K562 (cell line): ENCODE results near the gene NPR2. TPM values are rescaled to one million over a fixed set of nuclear protein-coding genes. Genes with fewer than 3 reads are reported as not detected.

Experiments used
- DMBX1 ChIP-seq: fragments of 250-450 bp; sonication (Bioruptor Pico); IDR thresholded peaks from 2 replicates; pipeline ENCODE4 v1.8.0; 2022; ENCODE audit warnings: inconsistent platforms, mild to moderate bottlenecking, moderate library complexity, borderline replicate concordance
- EGR1 ChIP-seq: fragments of 450-650 bp; conservative IDR thresholded peaks from 2 replicates; pipeline ENCODE4 v1.6.1; 2017; ENCODE audit warnings: mild to moderate bottlenecking
- EP400 ChIP-seq: fragments of 450-650 bp; IDR thresholded peaks from 2 replicates; pipeline ENCODE4 v1.6.1; 2017; ENCODE audit warnings: antibody characterized with exemption, mild to moderate bottlenecking, moderate library complexity
- NR2F6 ChIP-seq: fragments of 450-650 bp; formaldehyde crosslinking; IDR thresholded peaks from 2 replicates; pipeline ENCODE4 v1.4.0; 2020; ENCODE audit warnings: mild to moderate bottlenecking
- NRF1 ChIP-seq, 2 experiments: fragments of 450-650 bp; IDR thresholded peaks in 1 of 2; conservative IDR thresholded peaks in 1 of 2; 2 replicates each; pipeline ENCODE4 v1.6.1; 2014; ENCODE audit warnings: mild to moderate bottlenecking in 2 of 2
- PKNOX1 ChIP-seq: fragments of 450-650 bp; IDR thresholded peaks from 2 replicates; pipeline ENCODE4 v1.6.1; 2016
- POLR2G ChIP-seq: fragments of 200-400 bp; formaldehyde crosslinking; IDR thresholded peaks from 2 replicates; pipeline ENCODE4 v1.6.1; 2017; ENCODE audit warnings: low read depth, mild to moderate bottlenecking, antibody characterized with exemption, low read length, moderate library complexity
- RBBP5 ChIP-seq: fragments of 200-600 bp; sonication (generic); IDR thresholded peaks from 2 replicates; pipeline ENCODE4 v1.6.1; 2012; ENCODE audit warnings: borderline replicate concordance, mild to moderate bottlenecking, low read length, control low read depth, inconsistent platforms; ENCODE audit not compliant: insufficient read depth, poor library complexity, severe bottlenecking
- RBM25 ChIP-seq: fragments of 200-400 bp; formaldehyde crosslinking; IDR thresholded peaks from 2 replicates; pipeline ENCODE4 v1.6.1; 2018; ENCODE audit warnings: low read length, low read depth, moderate library complexity; ENCODE audit not compliant: severe bottlenecking
- SAFB2 ChIP-seq: fragments of 200-400 bp; formaldehyde crosslinking; IDR thresholded peaks from 2 replicates; pipeline ENCODE4 v1.6.1; 2018; ENCODE audit warnings: borderline replicate concordance, low read length, low read depth, moderate library complexity; ENCODE audit not compliant: severe bottlenecking
- SMAD3 ChIP-seq: fragments of 450-650 bp; formaldehyde crosslinking; conservative IDR thresholded peaks from 2 replicates; pipeline ENCODE4 v1.4.0; 2020; ENCODE audit warnings: mild to moderate bottlenecking
- TOE1 ChIP-seq, 2 experiments: fragments of 450-650 bp in 1 of 2; sonication (generic) in 1 of 2; formaldehyde crosslinking in 1 of 2; IDR thresholded peaks; 2 replicates each; pipeline versions ENCODE4 v1.7.1 to v1.8.0; 2016 to 2022; ENCODE audit warnings: borderline replicate concordance in 2 of 2, mild to moderate bottlenecking in 2 of 2, antibody characterized with exemption in 1 of 2, inconsistent platforms in 1 of 2, low read depth in 1 of 2, missing genetic modification reagents in 1 of 2, moderate library complexity in 1 of 2
- ZBTB8A ChIP-seq: fragments of 450-650 bp; IDR thresholded peaks from 2 replicates; pipeline ENCODE4 v1.6.1; 2018; ENCODE audit warnings: mild to moderate bottlenecking, moderate library complexity; ENCODE audit not compliant: partially characterized antibody
- ZFX ChIP-seq: sonication (generic); formaldehyde crosslinking; IDR thresholded peaks from 2 replicates; pipeline ENCODE4 v1.8.0; 2022; ENCODE audit warnings: mild to moderate bottlenecking, missing genetic modification reagents, moderate library complexity
- ZNF12 ChIP-seq: sonication (generic); formaldehyde crosslinking; IDR thresholded peaks from 2 replicates; pipeline ENCODE4 v1.4.0; 2020; ENCODE audit warnings: mild to moderate bottlenecking, missing genetic modification reagents
- ZNF512 ChIP-seq: IDR thresholded peaks from 2 replicates; pipeline ENCODE4 v1.6.1; 2016; ENCODE audit warnings: missing genetic modification characterization, missing compliant biosample characterization
- ZSCAN29 ChIP-seq: fragments of 450-650 bp; IDR thresholded peaks from 2 replicates; pipeline ENCODE4 v1.6.1; 2017
- polyA plus RNA-seq, 8 experiments: library from polyadenylated mRNA; depleted of rRNA in 4 of 8; stranded (reverse) in 5 of 8; unstranded in 3 of 8; fragments of >200 nt; fragmentation: Nextera tagmentation in 2 of 8; fragmentation: Illumina TruSeq in 1 of 8; extraction: Ambion mirVana in 2 of 8; extraction: Trizol in 1 of 8; gene quantifications; 2 replicates each; pipeline versions ENCODE4 v1.2.1 to v1.2.3, GENCODE V29; 2011 to 2014; ENCODE audit warnings: inconsistent platforms in 1 of 8, missing spikeins in 1 of 8
- total RNA-seq, 7 experiments: library from RNA; depleted of rRNA in 6 of 7; stranded (reverse); fragments of >200 nt in 6 of 7; fragmentation: Illumina TruSeq in 2 of 7; extraction: Trizol in 2 of 7; gene quantifications; 2 replicates each; pipeline versions ENCODE4 v1.2.1 to v1.2.3, GENCODE V29; 2011 to 2021; ENCODE audit warnings: low replicate concordance in 1 of 7
- TF ChIP-seq, protein P1 (sequence below): fragments of 250-450 bp; sonication (Bioruptor Pico); IDR thresholded peaks from 2 replicates; pipeline ENCODE4 v1.5.0; 2021
- TF ChIP-seq, protein P2 (sequence below): sonication (generic); formaldehyde crosslinking; IDR thresholded peaks from 2 replicates; pipeline ENCODE4 v1.8.1; 2023; ENCODE audit warnings: missing genetic modification reagents, mild to moderate bottlenecking, borderline replicate concordance

The NPR2 gene
- total and polyA plus RNA-seq, 9 of the 15 experiments (the other 6 are each of a cell fraction or from before 2014, with no cell fraction given), result 2.4 to 12.9 (median 6.0) TPM

DNA sequence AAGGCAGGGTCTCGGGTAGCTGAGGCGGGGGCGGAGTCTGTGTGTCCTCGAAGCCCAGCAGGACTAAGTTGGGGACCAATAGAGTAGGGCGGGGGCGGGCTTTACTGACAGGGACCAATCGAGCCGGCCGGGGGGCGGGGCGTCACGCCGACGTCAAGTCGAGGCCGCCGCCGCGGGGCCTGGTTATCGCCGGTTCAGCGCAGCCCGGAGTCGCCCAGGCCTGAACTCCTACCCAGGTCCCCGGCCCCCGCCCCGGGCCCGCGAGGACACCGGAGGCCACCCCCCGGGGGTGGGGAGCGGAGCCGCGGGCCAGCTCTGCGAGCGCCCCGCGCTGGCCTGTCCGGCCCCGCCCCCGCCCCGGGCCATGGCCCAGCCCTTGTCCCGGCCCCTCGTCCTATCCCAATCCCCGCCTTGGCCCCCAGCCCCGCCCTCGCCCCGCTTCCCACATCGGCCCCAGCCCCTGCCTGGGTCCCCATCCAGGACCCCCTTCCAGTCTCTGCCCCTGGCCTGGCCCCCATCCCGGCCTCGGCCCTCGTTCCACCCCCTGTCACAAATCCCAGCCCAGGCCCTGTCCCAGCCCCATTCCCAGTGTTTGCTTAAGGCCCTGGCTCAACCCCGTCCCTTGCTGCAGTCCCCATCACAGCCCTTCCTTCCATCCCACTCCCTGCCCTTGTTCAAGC is 37.8 kb downstream of the NPR2 start, which contains the start of gene TMEM8B (continued):
- TF ChIP-seq, protein P1, sequence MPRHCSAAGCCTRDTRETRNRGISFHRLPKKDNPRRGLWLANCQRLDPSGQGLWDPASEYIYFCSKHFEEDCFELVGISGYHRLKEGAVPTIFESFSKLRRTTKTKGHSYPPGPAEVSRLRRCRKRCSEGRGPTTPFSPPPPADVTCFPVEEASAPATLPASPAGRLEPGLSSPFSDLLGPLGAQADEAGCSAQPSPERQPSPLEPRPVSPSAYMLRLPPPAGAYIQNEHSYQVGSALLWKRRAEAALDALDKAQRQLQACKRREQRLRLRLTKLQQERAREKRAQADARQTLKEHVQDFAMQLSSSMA (CRISPR knock-in tag), result no peak
- TF ChIP-seq NR2F6 (no peak), ZBTB8A (no peak), TOE1 (IDR thresholded peaks at IDR 0.05; ENCODE audit: borderline replicate concordance) (no peak), TOE1 (CRISPR knock-in tag; IDR thresholded peaks at IDR 0.05; ENCODE audit: borderline replicate concordance, low read depth) (no peak), ZFX (CRISPR knock-in tag) (peak; percentile 63), SAFB2 (no peak), ZNF12 (no peak), SMAD3 (no peak), POLR2G (peak; percentile 70), RBBP5 (no peak), EP400 (no peak), ZSCAN29 (no peak), DMBX1 (CRISPR knock-in tag) (no peak), NRF1 (conservative IDR thresholded peaks at IDR 0.05 in 1 of 2, IDR thresholded peaks at IDR 0.05 in 1 of 2) (peak; percentile 23 to 43; a peak in 3 of 4 replicates), RBM25 (peak; percentile 40), PKNOX1 (peak; percentile 71), ZNF512 (no peak), EGR1 (peak; percentile 57)
- TF ChIP-seq, protein P2, sequence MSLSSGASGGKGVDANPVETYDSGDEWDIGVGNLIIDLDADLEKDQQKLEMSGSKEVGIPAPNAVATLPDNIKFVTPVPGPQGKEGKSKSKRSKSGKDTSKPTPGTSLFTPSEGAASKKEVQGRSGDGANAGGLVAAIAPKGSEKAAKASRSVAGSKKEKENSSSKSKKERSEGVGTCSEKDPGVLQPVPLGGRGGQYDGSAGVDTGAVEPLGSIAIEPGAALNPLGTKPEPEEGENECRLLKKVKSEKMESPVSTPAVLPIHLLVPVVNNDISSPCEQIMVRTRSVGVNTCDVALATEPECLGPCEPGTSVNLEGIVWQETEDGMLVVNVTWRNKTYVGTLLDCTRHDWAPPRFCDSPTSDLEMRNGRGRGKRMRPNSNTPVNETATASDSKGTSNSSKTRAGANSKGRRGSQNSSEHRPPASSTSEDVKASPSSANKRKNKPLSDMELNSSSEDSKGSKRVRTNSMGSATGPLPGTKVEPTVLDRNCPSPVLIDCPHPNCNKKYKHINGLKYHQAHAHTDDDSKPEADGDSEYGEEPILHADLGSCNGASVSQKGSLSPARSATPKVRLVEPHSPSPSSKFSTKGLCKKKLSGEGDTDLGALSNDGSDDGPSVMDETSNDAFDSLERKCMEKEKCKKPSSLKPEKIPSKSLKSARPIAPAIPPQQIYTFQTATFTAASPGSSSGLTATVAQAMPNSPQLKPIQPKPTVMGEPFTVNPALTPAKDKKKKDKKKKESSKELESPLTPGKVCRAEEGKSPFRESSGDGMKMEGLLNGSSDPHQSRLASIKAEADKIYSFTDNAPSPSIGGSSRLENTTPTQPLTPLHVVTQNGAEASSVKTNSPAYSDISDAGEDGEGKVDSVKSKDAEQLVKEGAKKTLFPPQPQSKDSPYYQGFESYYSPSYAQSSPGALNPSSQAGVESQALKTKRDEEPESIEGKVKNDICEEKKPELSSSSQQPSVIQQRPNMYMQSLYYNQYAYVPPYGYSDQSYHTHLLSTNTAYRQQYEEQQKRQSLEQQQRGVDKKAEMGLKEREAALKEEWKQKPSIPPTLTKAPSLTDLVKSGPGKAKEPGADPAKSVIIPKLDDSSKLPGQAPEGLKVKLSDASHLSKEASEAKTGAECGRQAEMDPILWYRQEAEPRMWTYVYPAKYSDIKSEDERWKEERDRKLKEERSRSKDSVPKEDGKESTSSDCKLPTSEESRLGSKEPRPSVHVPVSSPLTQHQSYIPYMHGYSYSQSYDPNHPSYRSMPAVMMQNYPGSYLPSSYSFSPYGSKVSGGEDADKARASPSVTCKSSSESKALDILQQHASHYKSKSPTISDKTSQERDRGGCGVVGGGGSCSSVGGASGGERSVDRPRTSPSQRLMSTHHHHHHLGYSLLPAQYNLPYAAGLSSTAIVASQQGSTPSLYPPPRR, result no peak
